ENCODE data around the gene RANGAP1. TPM values are rescaled to one million over a fixed set of nuclear protein-coding genes. Genes with fewer than 3 reads are reported as not detected.
A peak's percentile ranks its signal among the peaks of the same experiment; 100 is the strongest.

RANGAP1 gene
- total and polyA plus RNA-seq, 2 of the 13 experiments (the other 11 are each of a cell fraction or from before 2014, with no cell fraction given), result 51.8 to 83.9 TPM

GRCh38 chr22:41288245-41288946 lies 2.4 kb upstream of the RANGAP1 start (continued):
- no peak for TF ChIP-seq ZNF281 (CRISPR knock-in tag; IDR thresholded peaks at IDR 0.05; ENCODE audit: borderline replicate concordance)
- TF ChIP-seq PCBP2 (optimal IDR thresholded peaks at IDR 0.05; ENCODE audit: low read depth, low read length, poor library complexity, severe bottlenecking), result no peak
- no peak for TF ChIP-seq AHR (CRISPR knock-in tag; IDR thresholded peaks at IDR 0.05)
- TF ChIP-seq ONECUT2 (CRISPR knock-in tag; IDR thresholded peaks at IDR 0.05), result no peak
- no peak for TF ChIP-seq ZNF878 (CRISPR knock-in tag; IDR thresholded peaks at IDR 0.05)
- TF ChIP-seq ZNF44 (CRISPR knock-in tag; IDR thresholded peaks at IDR 0.05), result no peak
- TF ChIP-seq FOXM1 (CRISPR knock-in tag; IDR thresholded peaks at IDR 0.05), result no peak
- no peak for TF ChIP-seq ZNF383 (CRISPR knock-in tag; IDR thresholded peaks at IDR 0.05; ENCODE audit: borderline replicate concordance)
- no peak for TF ChIP-seq PLRG1 (conservative IDR thresholded peaks at IDR 0.05)
- TF ChIP-seq SALL1 (CRISPR knock-in tag; IDR thresholded peaks at IDR 0.05), result peak; percentile 63; the same call in 1 of the 2 replicates
- no peak for TF ChIP-seq ZZZ3 (CRISPR knock-in tag; IDR thresholded peaks at IDR 0.05; ENCODE audit: borderline replicate concordance)
- TF ChIP-seq ZNF280B (CRISPR knock-in tag; IDR thresholded peaks at IDR 0.05; ENCODE audit: borderline replicate concordance), result no peak
- peak; percentile 74 for TF ChIP-seq POLR2AphosphoS5 (IDR thresholded peaks at IDR 0.05; ENCODE audit: low read depth, low read length)
- TF ChIP-seq ZNF879 (CRISPR knock-in tag; IDR thresholded peaks at IDR 0.05), result no peak
- no peak for TF ChIP-seq ZNF549 (CRISPR knock-in tag; IDR thresholded peaks at IDR 0.05)
- peak; percentile 64; the same call in 1 of the 2 replicates for TF ChIP-seq BCL6 (CRISPR knock-in tag; IDR thresholded peaks at IDR 0.05)
- TF ChIP-seq CENPX (CRISPR knock-in tag; IDR thresholded peaks at IDR 0.05), result no peak
- no peak for TF ChIP-seq THAP9 (CRISPR knock-in tag; IDR thresholded peaks at IDR 0.05; ENCODE audit: borderline replicate concordance)
- no peak for TF ChIP-seq ZNF530 (CRISPR knock-in tag; IDR thresholded peaks at IDR 0.05; ENCODE audit: low read depth)
- TF ChIP-seq ZUFSP (CRISPR knock-in tag; IDR thresholded peaks at IDR 0.05; ENCODE audit: borderline replicate concordance), result no peak
- no peak for TF ChIP-seq ZMYM2 (CRISPR knock-in tag; IDR thresholded peaks at IDR 0.05)
- no peak for TF ChIP-seq KLF16 (CRISPR knock-in tag; IDR thresholded peaks at IDR 0.05)
